Aorta (tissue), 5 donors: ENCODE data around the gene SPINT1. TPM values are rescaled to one million over a fixed set of nuclear protein-coding genes. Genes with fewer than 3 reads are reported as not detected.

Experiments
- ATAC-seq: fragments of 200-7000 bp; cut with Tn5 transposase; one replicate; pipeline ENCODE4 v1.9.1; 2022; ENCODE audit warnings: moderate library complexity; ENCODE audit not compliant: low FRiP score
- DNase-seq, 2 donors: peaks; one replicate each; pipeline ENCODE4 v3.0.0-alpha.2; 2020
- H3K27ac ChIP-seq, 2 donors: one replicate each; pipeline ENCODE4 v1.5.1; 2013; ENCODE audit warnings: low read length in 2 of 2, mild to moderate bottlenecking in 2 of 2, moderate library complexity in 2 of 2, control low read depth in 1 of 2, inconsistent platforms in 1 of 2, low read depth in 1 of 2
- H3K27me3 ChIP-seq, 2 donors: one replicate each; pipeline ENCODE4 v1.6.1; 2013; ENCODE audit warnings: control low read depth in 1 of 2, low read length in 1 of 2, mild to moderate bottlenecking in 1 of 2, moderate library complexity in 1 of 2; ENCODE audit not compliant: insufficient read depth in 2 of 2, control insufficient read depth in 1 of 2
- H3K36me3 ChIP-seq, 2 donors: one replicate each; pipeline ENCODE4 v1.6.1; 2013; ENCODE audit warnings: control low read depth in 1 of 2, low read length in 1 of 2, mild to moderate bottlenecking in 1 of 2; ENCODE audit not compliant: insufficient read depth in 2 of 2, control insufficient read depth in 1 of 2
- H3K4me1 ChIP-seq, 2 donors: one replicate each; pipeline ENCODE4 v1.6.1; 2013; ENCODE audit warnings: low read length in 2 of 2, control low read depth in 1 of 2, mild to moderate bottlenecking in 1 of 2, moderate library complexity in 1 of 2; ENCODE audit not compliant: insufficient read depth in 2 of 2, control insufficient read depth in 1 of 2
- H3K4me3 ChIP-seq, 2 donors: one replicate each; pipeline ENCODE4 v1.5.1; 2013; ENCODE audit warnings: low read length in 2 of 2, control low read depth in 1 of 2, mild to moderate bottlenecking in 1 of 2
- H3K9me3 ChIP-seq: one replicate; pipeline ENCODE4 v1.6.1; 2013; ENCODE audit warnings: mild to moderate bottlenecking, low read length; ENCODE audit not compliant: control insufficient read depth
- WGBS, 2 donors: extraction: QIAGEN DNeasy Blood & Tissue Kit; methylation state at CpG; one replicate each; pipeline ENCODE4 v1.1.7; 2013; 5-methylcytosine and 5-hydroxymethylcytosine counted together
- intact Hi-C, 2 donors: fragments of 100-400 bp; cut with DNase I; formaldehyde crosslinking; loops; one replicate each; pipeline versions ENCODE4 v1.14.2 to v1.15.0; 2022
- polyA plus RNA-seq, 2 donors: library from polyadenylated mRNA; stranded (reverse); fragments of 200-250 nt; gene quantifications; one replicate each; pipeline ENCODE4 v1.2.3, GENCODE V29; 2013
- total RNA-seq, 2 donors: library from RNA; stranded (reverse); fragmentation: NEBNext Ultra II Directional; extraction: Animal tissue kit (Norgen Biotek cat#: 25700); gene quantifications; one replicate each; pipeline ENCODE4 v1.2.1, GENCODE V29; 2021
- donor health status: healthy with polysubstance abuse.
- donor health status: Bipolar disorder and iron deficiency.
- donor health status: DM: no; HTN: no; CAD: no.
- donor health status: DM: no; HTN: no; CAD: no.
- donor health status: DM: yes; HTN: yes; CAD: no.

Gene SPINT1
- total and polyA plus RNA-seq, 4 donors, result 1.9 to 15.5 (median 3.1) TPM

DNA sequence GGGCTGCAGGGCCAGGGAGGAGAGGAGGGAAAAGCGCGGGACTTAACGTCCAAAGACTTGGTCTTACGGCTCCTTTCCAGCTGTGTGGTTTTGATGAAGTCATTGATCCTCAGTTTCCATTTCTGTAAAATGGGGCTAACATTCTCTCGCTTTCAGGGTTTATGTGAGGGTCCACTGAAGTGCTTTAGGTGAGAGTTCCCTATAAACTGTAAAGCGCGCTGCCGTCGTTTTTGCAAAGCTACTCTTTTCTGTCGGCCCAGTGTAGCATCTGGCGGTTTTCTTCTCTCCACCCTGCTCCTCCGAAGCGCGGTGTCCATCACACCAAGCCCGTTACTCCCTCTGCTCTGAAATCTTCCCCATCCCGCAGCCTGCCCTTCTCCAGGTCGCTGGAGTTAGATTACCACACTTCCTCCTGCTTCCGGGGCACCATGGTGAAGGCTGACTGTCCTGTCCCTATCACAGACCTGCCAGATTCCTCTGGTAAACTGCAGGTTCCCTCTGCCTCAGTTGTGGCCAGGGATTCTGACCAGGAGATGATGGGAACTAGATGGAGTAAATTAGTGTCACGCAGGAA is 35.9 kb upstream of the SPINT1 start:
- WGBS, 2 donors, result 30 to 60% methylated on average over 19 of the region's 19 CpGs
- Histone ChIP-seq H3K4me1 (no peaks in the 10 kb centered on the region), H3K27ac (no peak overlapping the region), H3K4me3 (peak overlapping the region; percentile 46 to 53), H3K27me3 (no peaks in the 10 kb centered on the region), H3K9me3 (no peaks in the 10 kb centered on the region), H3K36me3 (no peaks in the 10 kb centered on the region)
- ATAC-seq (no peak), DNase-seq (peak in 1 of 2 donors; percentile 39)
- intact Hi-C loops, result loop anchor here (5.0 kb wide), 1 partner anchor 46 kb away; the partner anchor contains the start of gene GCHFR (in 2 of the 2)

GRCh38 chr15:40808861-40809450 is 34.9 kb upstream of the SPINT1 start:
- H3K36me3 ChIP-seq, result no peaks in the 10 kb centered on the region
- 69 to 76% methylated on average over 8 of the region's 8 CpGs for WGBS, 2 donors
- intact Hi-C loops, result loop anchor here (5.0 kb wide), 1 partner anchor 47 kb away; the partner anchor contains the start of gene GCHFR (in 2 of the 2)
- peak in 1 of 2 donors; percentile 59 for DNase-seq
- H3K27me3 ChIP-seq, result no peaks in the 10 kb centered on the region
- H3K9me3 ChIP-seq, result no peaks in the 10 kb centered on the region
- no peak for ATAC-seq
- H3K4me3 ChIP-seq, result no peak overlapping the region
- no peak overlapping the region for H3K27ac ChIP-seq
- H3K4me1 ChIP-seq, result no peaks in the 10 kb centered on the region

DNA sequence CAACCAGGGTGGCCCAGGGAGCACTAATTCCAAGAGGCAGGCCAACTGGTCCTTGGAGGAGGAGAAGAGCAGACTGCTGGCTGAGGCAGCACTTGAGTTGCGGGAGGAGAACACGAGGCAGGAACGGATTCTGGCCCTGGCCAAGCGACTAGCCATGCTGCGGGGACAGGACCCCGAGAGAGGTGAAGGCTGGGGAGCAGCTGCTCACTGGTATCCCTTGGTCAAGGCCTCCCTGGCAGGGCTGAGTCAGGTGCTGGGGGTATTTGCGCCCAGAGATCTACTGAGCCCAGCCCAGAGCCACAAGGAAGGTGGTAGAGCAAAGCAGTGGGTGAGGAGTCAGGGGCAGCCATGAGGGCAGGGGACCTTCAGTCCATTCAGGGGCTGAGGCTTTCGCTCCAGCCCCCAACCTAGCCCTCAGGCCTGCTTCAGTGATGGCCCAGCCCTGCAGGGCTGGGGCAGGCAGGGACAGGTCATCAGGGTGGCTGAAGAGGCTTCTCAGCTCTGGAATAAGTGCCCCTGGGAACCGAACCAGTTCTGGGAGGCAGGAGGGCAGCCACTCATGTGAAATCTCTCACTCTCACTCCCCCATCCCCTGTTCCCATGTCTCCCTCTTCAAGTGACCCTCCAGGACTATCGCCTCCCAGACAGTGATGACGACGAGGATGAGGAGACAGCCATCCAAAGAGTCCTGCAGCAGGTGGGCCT is 31.0 kb upstream of the SPINT1 start:
- no peaks in the 10 kb centered on the region for H3K36me3 ChIP-seq
- H3K27ac ChIP-seq, result no peak overlapping the region
- no peaks in the 10 kb centered on the region for H3K4me1 ChIP-seq
- no peaks in the 10 kb centered on the region for H3K27me3 ChIP-seq
- no peak overlapping the region for H3K4me3 ChIP-seq
- DNase-seq (peak in 1 of 2 donors; percentile 56), ATAC-seq (no peak)
- H3K9me3 ChIP-seq, result no peaks in the 10 kb centered on the region
- intact Hi-C loops, result no loop called here
- WGBS, 2 donors, result 95% methylated on average over 11 to 12 of the region's 12 CpGs

DNA sequence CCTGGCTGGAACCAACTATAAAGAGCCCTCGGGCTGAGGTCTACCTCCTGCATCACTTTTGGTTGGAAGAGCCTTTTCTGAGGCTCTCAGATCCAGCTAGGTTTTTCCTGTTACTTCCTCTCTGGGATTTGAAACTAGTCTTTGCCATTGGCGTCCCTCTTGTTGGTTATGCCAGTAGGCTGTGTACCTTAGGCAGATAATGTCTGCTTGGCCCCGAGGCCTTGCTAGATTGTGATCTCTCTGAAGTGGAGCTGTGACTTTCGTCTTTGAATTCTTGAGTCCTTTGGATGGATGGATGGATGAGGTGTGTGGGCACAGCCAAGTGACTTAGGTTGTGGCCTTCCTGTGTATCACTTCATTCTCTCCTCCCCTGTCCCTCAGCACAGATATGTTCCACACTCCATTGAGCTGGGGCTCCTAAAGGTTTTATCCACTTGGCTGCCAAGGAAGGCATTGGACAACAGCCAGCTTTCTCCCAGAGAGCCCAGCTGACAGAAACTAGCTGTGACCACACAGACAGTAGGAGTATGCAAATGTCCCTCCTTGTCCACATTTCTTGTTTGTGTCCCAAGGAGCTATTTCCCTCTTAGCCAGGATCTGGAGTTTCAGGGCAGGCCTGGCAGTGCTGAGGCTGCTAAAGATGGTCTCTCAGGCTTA is 28.7 kb upstream of the SPINT1 start:
- H3K4me3 ChIP-seq, result no peak overlapping the region
- DNase-seq (peak in 1 of 2 donors; percentile 48), ATAC-seq (no peak)
- WGBS, 2 donors, result 78 to 86% methylated on average over 4 of the region's 4 CpGs
- H3K4me1 ChIP-seq, result no peaks in the 10 kb centered on the region
- no peak overlapping the region for H3K27ac ChIP-seq
- H3K27me3 ChIP-seq, result no peaks in the 10 kb centered on the region
- intact Hi-C loops, result no loop called here
- no peaks in the 10 kb centered on the region for H3K36me3 ChIP-seq
- H3K9me3 ChIP-seq, result no peaks in the 10 kb centered on the region

DNA sequence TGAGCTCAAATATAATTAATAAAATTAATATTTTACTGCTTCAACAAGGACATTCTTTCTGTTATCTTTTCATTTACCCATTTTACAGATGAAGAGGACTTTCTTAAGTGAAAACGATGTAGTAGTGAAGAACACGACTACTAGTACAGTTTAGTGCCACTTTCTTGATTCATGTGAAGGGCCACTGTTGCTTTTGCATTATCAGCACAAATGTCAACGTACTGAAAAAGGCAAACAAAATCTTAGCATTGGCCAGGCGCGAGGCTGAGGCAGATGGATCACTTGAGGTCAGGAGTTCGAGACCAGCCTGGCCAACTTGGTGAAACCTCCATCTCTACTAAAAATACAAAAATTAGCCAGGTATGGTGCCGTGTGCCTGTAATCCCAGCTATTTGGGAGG is 24.8 kb upstream of the SPINT1 start:
- H3K4me3 ChIP-seq, result no peak overlapping the region
- intact Hi-C loops, result no loop called here
- H3K4me1 ChIP-seq, result no peaks in the 10 kb centered on the region
- H3K27me3 ChIP-seq, result no peaks in the 10 kb centered on the region
- 39 to 49% methylated on average over 7 of the region's 7 CpGs for WGBS, 2 donors
- no peak for DNase-seq
- H3K27ac ChIP-seq, result no peak overlapping the region
- ATAC-seq, result no peak
- H3K36me3 ChIP-seq, result no peaks in the 10 kb centered on the region
- no peaks in the 10 kb centered on the region for H3K9me3 ChIP-seq

GRCh38 chr15:40821195-40821594 is 22.7 kb upstream of the SPINT1 start:
- Histone ChIP-seq H3K4me3 (no peak overlapping the region), H3K9me3 (no peaks in the 10 kb centered on the region), H3K36me3 (no peaks in the 10 kb centered on the region), H3K4me1 (no peaks in the 10 kb centered on the region), H3K27me3 (no peaks in the 10 kb centered on the region), H3K27ac (no peak overlapping the region)
- no peak for ATAC-seq
- intact Hi-C loops, result no loop called here
- no peak for DNase-seq
- WGBS, 2 donors, result 91 to 92% methylated on average over 2 of the region's 2 CpGs

DNA sequence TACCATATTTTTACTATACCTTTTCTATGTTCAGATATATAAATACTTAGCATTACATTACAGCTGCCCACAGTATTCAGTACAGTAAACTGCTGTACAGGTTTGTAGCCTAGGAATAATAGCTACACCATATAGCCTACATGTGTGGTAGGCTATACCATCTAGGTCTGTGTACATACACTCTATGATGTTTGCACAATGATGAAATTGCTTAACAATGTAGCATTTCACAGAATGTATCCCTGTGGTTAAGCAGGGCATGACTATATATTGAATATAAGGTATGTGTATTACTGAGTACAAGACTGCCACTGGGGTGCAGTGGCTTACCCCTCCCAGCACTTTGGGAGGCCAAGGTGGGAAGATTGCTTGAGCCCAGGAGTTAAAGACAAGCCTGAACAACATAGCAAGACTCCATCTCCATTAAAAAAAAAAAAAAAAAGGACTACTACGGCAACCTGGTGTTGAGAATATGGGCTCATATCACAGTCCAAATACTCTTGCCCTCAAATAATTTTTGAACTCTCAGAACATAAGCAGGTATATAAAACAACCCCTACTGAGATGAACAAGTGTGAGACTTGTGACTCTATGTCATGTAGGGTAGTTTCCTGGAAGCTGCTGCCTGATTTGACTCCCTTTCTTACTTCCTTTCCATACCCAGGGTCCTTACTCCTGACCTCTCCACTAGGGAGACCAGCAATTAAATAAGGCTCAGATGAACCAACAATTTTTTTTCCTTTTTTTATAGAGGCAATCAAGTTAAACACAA is 20.1 kb upstream of the SPINT1 start:
- H3K9me3 ChIP-seq, result no peaks in the 10 kb centered on the region
- ATAC-seq (no peak), DNase-seq (no peak)
- intact Hi-C loops, result no loop called here
- no peak overlapping the region for H3K4me3 ChIP-seq
- no peak overlapping the region for H3K27ac ChIP-seq
- H3K4me1 ChIP-seq, result no peaks in the 10 kb centered on the region
- WGBS, 2 donors, result 85 to 86% methylated on average over 1 of the region's 1 CpG
- no peaks in the 10 kb centered on the region for H3K36me3 ChIP-seq
- no peaks in the 10 kb centered on the region for H3K27me3 ChIP-seq

- DNase-seq, result peak in 1 of 2 donors; percentile 16
- Histone ChIP-seq H3K4me3 (no peak overlapping the region), H3K36me3 (no peaks in the 10 kb centered on the region), H3K27me3 (no peaks in the 10 kb centered on the region), H3K4me1 (no peaks in the 10 kb centered on the region), H3K9me3 (no peaks in the 10 kb centered on the region), H3K27ac (no peak overlapping the region)
- intact Hi-C loops, result no loop called here
- 75% methylated on average over 5 of the region's 5 CpGs for WGBS, 2 donors
- no peak for ATAC-seq
Observed at GRCh38 chr15:40825661-40826422, 18.0 kb upstream of the SPINT1 start.
